Measurements from ENCODE around the gene FOSL1.

The FOSL1 gene

DNA sequence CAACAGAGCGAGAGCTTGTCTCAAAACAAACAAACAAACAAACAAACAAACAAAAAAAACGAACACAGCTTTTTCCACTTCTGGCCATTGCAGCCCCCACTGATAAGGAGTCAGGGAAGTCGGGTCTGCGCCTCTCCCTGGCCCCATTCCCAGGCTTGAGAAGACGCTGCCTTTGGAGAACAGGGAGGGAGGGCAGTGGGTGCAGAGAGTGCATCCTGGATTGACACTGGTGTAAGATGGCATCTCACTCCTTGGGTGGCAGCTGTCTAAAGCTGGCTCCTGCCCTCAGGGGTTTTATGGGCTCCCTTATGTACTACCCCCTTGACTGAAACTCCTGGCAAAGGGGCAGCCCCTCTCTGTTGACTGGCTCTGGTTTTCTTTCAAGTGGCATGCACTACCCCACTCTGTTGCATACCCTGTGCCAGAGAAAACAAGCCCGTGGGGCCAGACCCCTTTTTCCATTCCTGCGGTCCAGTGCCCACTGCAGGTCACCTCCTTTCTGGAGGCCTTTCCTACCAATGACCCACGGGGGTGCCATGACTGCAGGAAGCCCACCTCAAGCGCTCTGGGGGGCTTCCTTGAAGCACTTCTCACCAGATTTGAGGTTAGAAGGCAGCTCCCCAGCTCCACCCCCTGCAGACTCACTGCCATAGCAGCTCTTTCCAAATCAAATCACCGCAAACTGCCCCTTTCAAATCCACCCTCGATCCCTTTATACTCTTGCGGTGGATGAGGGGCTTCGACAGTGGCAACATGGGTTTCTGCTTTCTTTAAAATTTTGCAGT is 31.8 kb upstream of the FOSL1 start:
- H3K4me1 ChIP-seq (ENCODE audit: insufficient read depth, low read length) = no peaks in the 10 kb centered on the region
- H3K36me3 ChIP-seq (ENCODE audit: insufficient read depth, low read length) = no peaks in the 10 kb centered on the region
- no peaks in the 10 kb centered on the region for H3K27me3 ChIP-seq (ENCODE audit: insufficient read depth, low read length)
- no peaks in the 10 kb centered on the region for H3K9me3 ChIP-seq (ENCODE audit: low read length)
- H3K4me3 ChIP-seq (ENCODE audit: low read length) = no peak overlapping the region
- peak overlapping the region; percentile 43 for H2AFZ ChIP-seq (ENCODE audit: low read depth, low read length)

DNA sequence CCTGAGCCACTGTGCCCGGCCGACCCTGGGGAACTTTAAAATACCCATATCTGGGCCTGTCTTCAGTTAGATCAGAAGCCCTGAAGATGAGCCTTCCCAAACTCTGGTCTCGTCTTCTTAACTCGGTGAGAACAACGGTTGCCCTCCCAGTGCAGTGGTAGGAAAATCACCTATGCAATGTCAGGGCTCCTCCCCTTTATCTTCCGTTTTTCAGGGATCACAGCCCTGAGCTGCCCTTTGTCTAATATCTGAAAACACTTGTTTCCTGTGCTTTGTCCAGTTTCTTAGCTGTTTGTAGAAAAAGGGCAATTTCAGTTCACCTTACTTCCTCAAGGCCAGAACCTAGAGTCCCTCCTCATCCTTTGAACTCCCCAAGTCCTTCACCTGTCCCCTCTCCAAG is 28.5 kb upstream of the FOSL1 start:
- Histone ChIP-seq H3K36me3 (ENCODE audit: insufficient read depth, low read length) (no peaks in the 10 kb centered on the region), H3K9me3 (ENCODE audit: low read length) (no peaks in the 10 kb centered on the region), H3K4me1 (ENCODE audit: insufficient read depth, low read length) (no peaks in the 10 kb centered on the region)

DNA sequence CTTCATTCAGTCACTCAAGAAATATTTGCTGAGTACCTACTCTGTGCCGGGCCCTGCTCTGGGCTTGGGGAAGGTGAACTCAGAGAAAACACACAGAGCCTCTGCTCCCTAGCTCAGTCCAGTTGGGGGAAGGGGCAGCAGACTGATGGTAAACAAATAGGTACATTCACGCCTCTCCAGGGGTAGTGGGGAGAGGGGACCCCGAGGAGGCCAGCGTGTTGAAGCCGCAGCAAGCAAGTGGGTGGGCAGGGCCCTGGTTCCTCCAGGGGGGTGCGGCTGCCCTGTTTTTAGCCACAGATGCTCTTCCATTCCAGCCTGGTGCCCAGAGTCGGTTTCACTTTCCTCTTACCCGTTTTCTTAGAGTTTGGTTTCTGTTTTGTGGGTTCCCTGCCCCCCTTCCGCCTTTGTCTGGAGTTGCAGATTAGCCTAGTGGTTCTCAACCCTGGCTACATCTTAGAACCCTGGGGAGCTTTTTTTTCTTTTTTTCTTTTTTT is 27.8 kb upstream of the FOSL1 start:
- no peak overlapping the region for H2AFZ ChIP-seq (ENCODE audit: low read depth, low read length)
- no peak overlapping the region for H3K4me3 ChIP-seq (ENCODE audit: low read length)
- no peaks in the 10 kb centered on the region for H3K27me3 ChIP-seq (ENCODE audit: insufficient read depth, low read length)
- H3K9me3 ChIP-seq (ENCODE audit: low read length) = no peaks in the 10 kb centered on the region
- peaks cover under 1% of the 10 kb centered on the region for H3K36me3 ChIP-seq (ENCODE audit: insufficient read depth, low read length)
- H3K4me1 ChIP-seq (ENCODE audit: insufficient read depth, low read length) = no peaks in the 10 kb centered on the region

More for the DNA sequence above, 28.5 kb upstream of the FOSL1 start:
- H2AFZ ChIP-seq (ENCODE audit: low read depth, low read length) = no peak overlapping the region
- no peaks in the 10 kb centered on the region for H3K27me3 ChIP-seq (ENCODE audit: insufficient read depth, low read length)
- H3K4me3 ChIP-seq (ENCODE audit: low read length) = no peak overlapping the region

- H3K27me3 ChIP-seq (ENCODE audit: insufficient read depth, low read length) = no peaks in the 10 kb centered on the region
- peaks cover 13% of the 10 kb centered on the region for H3K36me3 ChIP-seq (ENCODE audit: insufficient read depth, low read length)
- no peak overlapping the region for H3K4me3 ChIP-seq (ENCODE audit: low read length)
- peaks cover 5% of the 10 kb centered on the region for H3K4me1 ChIP-seq (ENCODE audit: insufficient read depth, low read length)
- H3K9me3 ChIP-seq (ENCODE audit: low read length) = no peaks in the 10 kb centered on the region
- H2AFZ ChIP-seq (ENCODE audit: low read depth, low read length) = no peak overlapping the region
Observed at GRCh38 chr11:65925397-65925796, 25.2 kb upstream of the FOSL1 start.

GRCh38 chr11:65922565-65922964 is 22.4 kb upstream of the FOSL1 start:
- H3K36me3 ChIP-seq (ENCODE audit: insufficient read depth, low read length) = peaks cover 15% of the 10 kb centered on the region
- H3K4me1 ChIP-seq (ENCODE audit: insufficient read depth, low read length) = peaks cover 20% of the 10 kb centered on the region
- no peaks in the 10 kb centered on the region for H3K9me3 ChIP-seq (ENCODE audit: low read length)
- H3K27me3 ChIP-seq (ENCODE audit: insufficient read depth, low read length) = no peaks in the 10 kb centered on the region
- H3K4me3 ChIP-seq (ENCODE audit: low read length) = no peak overlapping the region
- H2AFZ ChIP-seq (ENCODE audit: low read depth, low read length) = no peak overlapping the region

DNA sequence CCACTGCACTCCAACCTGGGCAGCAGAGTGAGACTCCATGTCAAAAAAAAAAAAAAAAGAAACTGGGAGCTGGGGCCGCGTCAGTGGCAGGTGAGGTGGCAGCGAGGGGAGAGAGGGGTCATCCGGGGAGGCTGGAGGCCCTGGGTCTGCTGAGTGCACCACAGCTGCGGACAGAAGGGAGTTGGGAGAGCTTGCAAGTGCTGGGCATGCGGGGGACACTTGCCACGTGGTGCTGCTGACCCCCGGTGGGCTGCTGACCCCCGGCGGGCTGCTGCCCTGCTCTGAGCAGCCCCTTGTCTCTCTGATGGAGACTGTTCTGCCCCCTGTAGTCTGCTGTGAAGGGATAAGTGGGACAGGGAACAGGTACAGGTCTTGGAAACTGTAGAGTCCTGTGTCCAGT is 21.7 kb upstream of the FOSL1 start:
- Histone ChIP-seq H3K4me1 (ENCODE audit: insufficient read depth, low read length) (peaks cover 23% of the 10 kb centered on the region), H3K27me3 (ENCODE audit: insufficient read depth, low read length) (no peaks in the 10 kb centered on the region), H2AFZ (ENCODE audit: low read depth, low read length) (no peak overlapping the region), H3K9me3 (ENCODE audit: low read length) (no peaks in the 10 kb centered on the region), H3K4me3 (ENCODE audit: low read length) (no peak overlapping the region), H3K36me3 (ENCODE audit: insufficient read depth, low read length) (peaks cover 17% of the 10 kb centered on the region)

DNA sequence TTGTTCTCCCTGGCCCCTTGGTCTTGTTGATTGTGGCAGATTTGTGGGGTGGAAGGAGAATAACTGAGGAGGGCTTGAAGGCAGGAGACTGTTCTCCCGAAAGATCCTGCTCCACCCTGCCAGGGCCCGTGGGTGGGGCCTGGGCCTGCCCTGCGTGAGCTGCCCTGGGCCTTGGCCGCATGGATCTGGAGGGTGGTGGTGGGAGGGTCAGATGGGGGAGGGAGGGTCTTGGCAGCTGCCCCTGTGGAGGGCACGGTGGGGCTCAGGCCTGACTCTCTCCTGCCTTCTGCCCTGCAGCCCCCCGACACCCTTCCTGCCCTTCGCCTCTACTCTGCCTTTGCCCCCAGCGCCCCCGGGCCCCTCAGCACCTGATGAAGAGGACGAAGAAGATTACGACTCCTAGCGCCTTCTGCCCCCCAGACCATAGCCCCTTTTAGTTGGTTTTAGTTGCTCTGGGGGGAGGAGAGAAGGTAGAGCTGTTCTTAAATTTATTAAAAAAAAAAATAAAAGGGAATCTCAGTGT is 20.9 kb upstream of the FOSL1 start:
- H3K4me3 ChIP-seq (ENCODE audit: low read length) = no peak overlapping the region

DNA sequence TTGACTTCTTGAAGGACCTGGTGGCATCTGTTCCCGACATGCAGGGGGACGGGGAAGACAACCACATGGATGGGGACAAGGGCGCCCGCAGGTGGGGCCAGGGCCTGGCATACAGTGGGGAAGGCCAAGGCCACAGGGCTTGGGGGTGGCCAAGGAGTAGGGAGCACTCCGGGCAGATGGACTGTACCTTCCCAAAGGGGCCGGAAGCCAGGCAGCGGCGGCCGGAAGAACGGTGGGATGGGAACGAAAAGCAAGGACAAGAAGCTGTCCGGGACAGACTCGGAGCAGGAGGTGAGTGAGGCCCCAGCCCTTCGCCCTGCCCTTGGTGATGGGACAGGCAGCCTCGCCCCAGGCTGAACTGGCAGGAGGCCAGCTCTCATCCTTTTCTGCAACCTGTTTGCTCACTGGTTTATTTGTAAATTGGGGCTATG is 20.2 kb upstream of the FOSL1 start:
- Histone ChIP-seq H3K4me1 (ENCODE audit: insufficient read depth, low read length) (peaks cover 23% of the 10 kb centered on the region), H3K27me3 (ENCODE audit: insufficient read depth, low read length) (no peaks in the 10 kb centered on the region), H3K36me3 (ENCODE audit: insufficient read depth, low read length) (peaks cover 17% of the 10 kb centered on the region), H3K4me3 (ENCODE audit: low read length) (peak overlapping the region; percentile 83), H3K9me3 (ENCODE audit: low read length) (no peaks in the 10 kb centered on the region), H2AFZ (ENCODE audit: low read depth, low read length) (no peak overlapping the region)

More for the DNA sequence above, 20.9 kb upstream of the FOSL1 start:
- Histone ChIP-seq H3K4me1 (ENCODE audit: insufficient read depth, low read length) (peaks cover 23% of the 10 kb centered on the region), H2AFZ (ENCODE audit: low read depth, low read length) (no peak overlapping the region), H3K36me3 (ENCODE audit: insufficient read depth, low read length) (peaks cover 17% of the 10 kb centered on the region), H3K27me3 (ENCODE audit: insufficient read depth, low read length) (no peaks in the 10 kb centered on the region), H3K9me3 (ENCODE audit: low read length) (no peaks in the 10 kb centered on the region)

- Histone ChIP-seq H3K9me3 (ENCODE audit: low read length) (no peaks in the 10 kb centered on the region), H3K4me1 (ENCODE audit: insufficient read depth, low read length) (peaks cover 23% of the 10 kb centered on the region), H3K4me3 (ENCODE audit: low read length) (peak overlapping the region; percentile 83), H2AFZ (ENCODE audit: low read depth, low read length) (peak overlapping the region; percentile 83), H3K27me3 (ENCODE audit: insufficient read depth, low read length) (no peaks in the 10 kb centered on the region), H3K36me3 (ENCODE audit: insufficient read depth, low read length) (peaks cover 17% of the 10 kb centered on the region)
Observed at GRCh38 chr11:65919573-65920371, 19.6 kb upstream of the FOSL1 start.

DNA sequence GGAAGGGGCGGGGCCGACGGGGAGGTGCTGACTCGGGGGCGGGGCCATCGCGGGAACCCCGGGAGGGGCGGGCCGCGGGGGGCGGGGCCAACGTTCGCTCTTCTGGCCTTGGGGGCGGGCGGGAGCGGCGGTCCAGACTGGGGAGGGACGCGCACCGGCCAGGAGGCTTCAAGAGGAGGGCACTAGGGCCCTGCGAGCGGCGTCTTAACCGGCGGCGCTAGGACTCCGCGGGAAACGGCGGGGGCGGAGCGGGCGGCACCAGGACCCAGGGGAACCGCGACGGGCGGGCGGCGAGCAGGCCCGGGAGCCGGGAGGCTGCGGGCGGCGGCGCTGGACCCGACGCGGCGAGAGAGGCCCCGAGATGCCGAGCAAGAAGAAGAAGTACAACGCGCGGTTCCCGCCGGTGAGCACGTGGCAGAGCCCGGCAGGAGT is 19.0 kb upstream of the FOSL1 start, which contains the start of gene DRAP1:
DRAP1 (plus strand) TSS at position 286 of the 432 bp plus-strand sequence; CDS start at position 362, 76 bp downstream.
- peak within 1 kb of the TSS; percentile 96 for H3K4me3 ChIP-seq (ENCODE audit: low read length)
- H3K9me3 ChIP-seq (ENCODE audit: low read length) = no peaks in the 10 kb centered on the region

GRCh38 chr11:65918211-65919140 is 18.3 kb upstream of the FOSL1 start, which contains the start of gene C11orf68:
Gene C11orf68 (minus strand): TSS chr11:65919062. CDS start chr11:65919031, 31 bp downstream.
- peak within 1 kb of the TSS; percentile 96 for H3K4me3 ChIP-seq (ENCODE audit: low read length)
- H3K27me3 ChIP-seq (ENCODE audit: insufficient read depth, low read length) = no peaks in the 10 kb centered on the region
- peak within 1 kb of the TSS; percentile 83 for H2AFZ ChIP-seq (ENCODE audit: low read depth, low read length)
- H3K9me3 ChIP-seq (ENCODE audit: low read length) = no peaks in the 10 kb centered on the region
- peaks cover 23% of the 10 kb centered on the region for H3K4me1 ChIP-seq (ENCODE audit: insufficient read depth, low read length)
- peaks cover 17% of the 10 kb centered on the region for H3K36me3 ChIP-seq (ENCODE audit: insufficient read depth, low read length)

More for the DNA sequence above, 19.0 kb upstream of the FOSL1 start, which contains the start of gene DRAP1:
- H2AFZ ChIP-seq (ENCODE audit: low read depth, low read length) = peak within 1 kb of the TSS; percentile 83
- no peaks in the 10 kb centered on the region for H3K27me3 ChIP-seq (ENCODE audit: insufficient read depth, low read length)
- H3K36me3 ChIP-seq (ENCODE audit: insufficient read depth, low read length) = peaks cover 17% of the 10 kb centered on the region
- H3K4me1 ChIP-seq (ENCODE audit: insufficient read depth, low read length) = peaks cover 23% of the 10 kb centered on the region

All from neuron (in vitro differentiated cells).